ENCODE data around the gene DRD3.

GRCh38 chr3:114126461-114126860 is 52.4 kb downstream of the DRD3 start:
- TF ChIP-seq POLR2A (IDR thresholded peaks at IDR 0.05; ENCODE audit: low read length) (no peak), GATA1 (IDR thresholded peaks at IDR 0.05; ENCODE audit: low read depth, low read length) (no peak)
